Nephron (organoid): ENCODE measurements around the gene CAV2.

Experiments used
- H3K27ac Mint-ChIP-seq, 3 experiments: 2 replicates each; pipeline ENCODE4 v1.8.0; 2020; ENCODE audit warnings: mixed read lengths in 3 of 3, mild to moderate bottlenecking in 2 of 3, moderate library complexity in 1 of 3
- H3K27me3 Mint-ChIP-seq: 2 replicates; pipeline ENCODE4 v1.8.0; 2021; ENCODE audit warnings: low read depth, mild to moderate bottlenecking, moderate library complexity, mixed read lengths
- H3K36me3 Mint-ChIP-seq: 2 replicates; pipeline ENCODE4 v1.8.0; 2020; ENCODE audit warnings: low read depth, mixed read lengths
- H3K4me1 Mint-ChIP-seq: 2 replicates; pipeline ENCODE4 v1.8.0; 2020; ENCODE audit warnings: mixed read lengths
- H3K4me3 Mint-ChIP-seq, 3 experiments: 2 replicates each; pipeline ENCODE4 v1.8.0; 2020; ENCODE audit warnings: mild to moderate bottlenecking in 3 of 3, mixed read lengths in 3 of 3, moderate library complexity in 2 of 3
- H3K9me3 Mint-ChIP-seq: 2 replicates; pipeline ENCODE4 v1.8.0; 2020; ENCODE audit warnings: mixed read lengths
- CTCF ChIP-seq, 3 experiments: fragments of 200-600 bp; sonication (generic); IDR thresholded peaks; one replicate each; pipeline ENCODE4 v1.5.0; 2021; ENCODE audit warnings: antibody characterized with exemption in 3 of 3; ENCODE audit not compliant: unreplicated experiment in 3 of 3

CAV2 gene

DNA sequence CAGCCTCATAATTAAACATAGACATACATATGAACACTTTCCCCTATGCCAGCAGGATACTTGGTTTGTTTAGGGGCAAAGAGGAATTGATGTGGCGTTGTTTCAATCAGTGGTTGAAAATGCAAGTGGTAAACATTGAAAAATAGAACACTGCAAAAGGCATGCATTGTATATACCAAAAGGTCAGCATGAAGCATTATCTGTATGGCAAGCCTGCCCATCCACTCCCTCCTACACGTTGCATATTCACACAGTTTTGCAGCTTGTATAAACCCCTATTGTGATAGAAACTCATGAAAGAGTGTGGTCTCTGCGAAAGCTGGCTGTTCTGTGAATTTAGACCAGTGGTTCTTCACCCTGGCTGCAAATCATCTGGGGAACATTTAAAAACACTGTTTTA, 42.4 kb downstream of the CAV2 start:
- Mint-ChIP-seq H3K4me3 (no peak overlapping the region), H3K9me3 (no peaks in the 10 kb centered on the region), H3K4me1 (no peaks in the 10 kb centered on the region), H3K27ac (no peak overlapping the region), H3K27me3 (peaks cover 4% of the 10 kb centered on the region), H3K36me3 (no peaks in the 10 kb centered on the region)
- no peak for TF ChIP-seq CTCF (IDR thresholded peaks at IDR 0.05; ENCODE audit: unreplicated experiment in 3 of 3)

- Mint-ChIP-seq H3K9me3 (no peaks in the 10 kb centered on the region), H3K36me3 (no peaks in the 10 kb centered on the region), H3K4me1 (no peaks in the 10 kb centered on the region), H3K4me3 (no peak overlapping the region), H3K27me3 (peaks cover 4% of the 10 kb centered on the region), H3K27ac (no peak overlapping the region)
- no peak for TF ChIP-seq CTCF (IDR thresholded peaks at IDR 0.05; ENCODE audit: unreplicated experiment in 3 of 3)
These were observed 43.1 kb downstream of the CAV2 start for GRCh38 chr7:116542618-116543017.

DNA sequence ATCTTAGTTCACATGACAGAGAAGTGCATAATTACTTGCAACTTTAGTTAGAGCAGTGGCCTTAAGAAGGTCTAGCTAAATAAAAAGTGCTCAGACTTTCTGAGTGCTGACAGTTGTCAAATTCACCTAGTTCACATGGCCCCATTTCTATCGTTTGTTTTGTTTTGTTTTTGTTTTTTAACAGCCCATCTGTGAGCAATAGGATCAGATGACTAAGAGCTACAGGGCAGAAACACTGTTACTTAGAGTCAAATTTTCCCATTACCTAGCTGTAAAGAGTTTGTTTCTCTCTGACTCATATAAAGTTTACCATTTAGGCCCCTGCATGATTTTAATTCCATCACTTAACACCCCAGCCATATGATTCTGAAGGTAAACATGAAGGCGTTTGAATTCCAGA, 44.1 kb downstream of the CAV2 start:
- TF ChIP-seq CTCF (IDR thresholded peaks at IDR 0.05; ENCODE audit: unreplicated experiment in 3 of 3), result no peak
- H3K4me3 Mint-ChIP-seq, result no peak overlapping the region
- peaks cover 4% of the 10 kb centered on the region for H3K27me3 Mint-ChIP-seq
- H3K4me1 Mint-ChIP-seq, result no peaks in the 10 kb centered on the region
- H3K36me3 Mint-ChIP-seq, result no peaks in the 10 kb centered on the region
- H3K9me3 Mint-ChIP-seq, result no peaks in the 10 kb centered on the region
- H3K27ac Mint-ChIP-seq, result no peak overlapping the region

- H3K27me3 Mint-ChIP-seq, result peaks cover 4% of the 10 kb centered on the region
- no peak for TF ChIP-seq CTCF (IDR thresholded peaks at IDR 0.05; ENCODE audit: unreplicated experiment in 3 of 3)
- H3K4me3 Mint-ChIP-seq, result no peak overlapping the region
- H3K9me3 Mint-ChIP-seq, result no peaks in the 10 kb centered on the region
- no peak overlapping the region for H3K27ac Mint-ChIP-seq
- no peaks in the 10 kb centered on the region for H3K4me1 Mint-ChIP-seq
- no peaks in the 10 kb centered on the region for H3K36me3 Mint-ChIP-seq
These were observed 44.9 kb downstream of the CAV2 start for GRCh38 chr7:116544487-116544886.

DNA sequence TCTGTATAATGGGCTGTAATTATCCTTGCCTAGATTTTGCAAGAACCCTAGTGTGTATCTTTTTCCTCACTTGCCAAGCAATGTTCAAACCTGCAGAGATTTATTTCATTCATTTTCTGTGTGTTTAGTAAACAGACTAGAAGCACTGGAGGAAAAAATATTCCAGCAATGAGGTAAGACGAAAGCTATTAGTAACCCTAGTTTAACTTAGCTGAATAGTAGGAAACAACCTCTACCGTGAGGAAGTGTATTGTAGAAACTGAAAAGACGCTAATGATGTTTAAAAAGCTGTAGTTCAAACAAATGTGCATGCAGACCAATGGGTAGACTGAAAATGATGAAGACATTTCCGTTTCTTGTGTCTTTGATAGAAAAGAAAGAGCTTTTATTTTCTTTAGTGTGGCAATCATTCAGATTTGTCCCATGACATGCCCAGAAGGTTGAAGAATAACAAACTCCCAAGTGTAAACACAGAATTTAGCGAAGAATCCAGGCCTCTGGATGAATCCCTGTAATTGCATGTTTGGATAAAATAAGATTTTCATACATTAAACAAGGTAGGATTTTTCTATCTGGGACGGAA, 46.0 kb downstream of the CAV2 start:
- TF ChIP-seq CTCF (IDR thresholded peaks at IDR 0.05; ENCODE audit: unreplicated experiment in 3 of 3), result no peak
- H3K4me1 Mint-ChIP-seq, result no peaks in the 10 kb centered on the region
- no peaks in the 10 kb centered on the region for H3K36me3 Mint-ChIP-seq
- no peak overlapping the region for H3K4me3 Mint-ChIP-seq
- peaks cover 4% of the 10 kb centered on the region for H3K27me3 Mint-ChIP-seq
- no peak overlapping the region for H3K27ac Mint-ChIP-seq
- H3K9me3 Mint-ChIP-seq, result no peaks in the 10 kb centered on the region

GRCh38 chr7:116546054-116546453, 46.5 kb downstream of the CAV2 start:
- no peak overlapping the region for H3K4me3 Mint-ChIP-seq
- no peaks in the 10 kb centered on the region for H3K36me3 Mint-ChIP-seq
- no peak for TF ChIP-seq CTCF (IDR thresholded peaks at IDR 0.05; ENCODE audit: unreplicated experiment in 3 of 3)
- H3K9me3 Mint-ChIP-seq, result no peaks in the 10 kb centered on the region
- no peaks in the 10 kb centered on the region for H3K4me1 Mint-ChIP-seq
- peaks cover under 1% of the 10 kb centered on the region for H3K27me3 Mint-ChIP-seq
- H3K27ac Mint-ChIP-seq, result no peak overlapping the region
